H1 (cell line): ENCODE data around the gene REELD1. TPM values are rescaled to one million over a fixed set of nuclear protein-coding genes. Genes with fewer than 3 reads are reported as not detected.

Experiments used
- BCL11A ChIP-seq, 2 experiments: IDR thresholded peaks; one replicate each; pipeline ENCODE4 v1.6.1; 2011; ENCODE audit warnings: low read depth in 2 of 2, low read length in 2 of 2, mild to moderate bottlenecking in 2 of 2
- CBX8 ChIP-seq: fragments of 300-800, 300-1000 bp; sonication (generic); IDR thresholded peaks from 2 replicates; pipeline ENCODE4 v1.7.1; 2016; ENCODE audit warnings: low read depth, low read length, borderline replicate concordance
- CHD7 ChIP-seq: fragments of 300-600 bp; sonication (generic); IDR thresholded peaks from 2 replicates; pipeline ENCODE4 v1.7.1; 2012; ENCODE audit warnings: low read length, moderate library complexity, mild to moderate bottlenecking, inconsistent platforms; ENCODE audit not compliant: insufficient replicate concordance
- GTF2F1 ChIP-seq: IDR thresholded peaks from 2 replicates; pipeline ENCODE4 v1.6.1; 2012; ENCODE audit warnings: low read depth, low read length, improper control_type of control experiment, borderline replicate concordance
- HDAC6 ChIP-seq: IDR thresholded peaks from one replicate; pipeline ENCODE4 v1.7.1; 2012; ENCODE audit warnings: low read depth, mild to moderate bottlenecking, inconsistent platforms, low read length, moderate library complexity
- JUN ChIP-seq: IDR thresholded peaks from 2 replicates; pipeline ENCODE4 v1.6.1; 2011; ENCODE audit warnings: low read depth, mild to moderate bottlenecking, improper control_type of control experiment, low read length
- JUND ChIP-seq: IDR thresholded peaks from 2 replicates; pipeline ENCODE4 v1.6.1; 2011; ENCODE audit warnings: mild to moderate bottlenecking, improper control_type of control experiment, low read length
- POU5F1 ChIP-seq: IDR thresholded peaks from 2 replicates; pipeline ENCODE4 v1.6.1; 2011; ENCODE audit warnings: low read depth, mild to moderate bottlenecking, low read length, moderate library complexity
- RAD21 ChIP-seq, 2 experiments: IDR thresholded peaks in 1 of 2; conservative IDR thresholded peaks in 1 of 2; 2 replicates each; pipeline ENCODE4 v1.6.1; 2011; ENCODE audit warnings: low read depth in 2 of 2, low read length in 2 of 2, improper control_type of control experiment in 1 of 2, inconsistent platforms in 1 of 2, mild to moderate bottlenecking in 1 of 2, moderate library complexity in 1 of 2
- RXRA ChIP-seq: IDR thresholded peaks from 2 replicates; pipeline ENCODE4 v1.6.1; 2011; ENCODE audit warnings: low read depth, mild to moderate bottlenecking, low read length, moderate library complexity; ENCODE audit not compliant: insufficient read depth
- polyA plus RNA-seq, 7 experiments: library from polyadenylated mRNA; depleted of rRNA in 3 of 7; stranded (reverse) in 5 of 7; unstranded in 2 of 7; fragments of >200 nt in 5 of 7; fragments of 200-250 nt in 2 of 7; gene quantifications; 1 replicate in 5 of 7; 2 replicates in 1 of 7; 4 replicates in 1 of 7; pipeline versions ENCODE4 v1.2.1 to v1.2.3, GENCODE V29; 2011 to 2013; ENCODE audit warnings: missing spikeins in 2 of 7, mixed read lengths in 2 of 7
- total RNA-seq: library from RNA; stranded (reverse); fragmentation: NEBNext Ultra II Directional; extraction: Animal tissue kit (Norgen Biotek cat#: 25700); gene quantifications from 2 replicates; pipeline ENCODE4 v1.2.1, GENCODE V29; 2021

Gene REELD1
- total and polyA plus RNA-seq, 2 of the 8 experiments (the other 6 are each of a cell fraction or from before 2014, with no cell fraction given) = 0.03 TPM; not detected in 1

DNA sequence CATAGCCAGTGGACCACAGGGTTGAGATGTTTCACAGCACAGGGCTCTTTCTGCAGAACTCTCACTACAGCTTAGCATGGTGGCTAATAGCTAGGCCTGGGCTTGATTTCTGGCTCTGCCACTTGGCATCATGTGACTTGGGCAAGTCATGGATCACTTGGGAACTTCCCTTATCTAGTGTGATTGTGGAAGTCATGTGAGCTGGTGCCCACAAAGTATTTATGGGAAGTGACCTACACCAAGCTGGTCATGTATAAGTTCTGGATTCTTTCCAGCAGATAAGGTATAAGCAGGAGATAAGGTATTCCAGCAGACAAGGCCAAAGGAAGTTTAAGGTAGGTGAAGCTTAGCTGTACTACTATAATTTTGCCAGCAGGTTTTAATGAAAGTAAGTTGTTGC, 61.0 kb downstream of the REELD1 start (continued):
- no peak for TF ChIP-seq CHD7
- TF ChIP-seq CBX8 = no peak
- no peak for TF ChIP-seq JUND
- no peak for TF ChIP-seq RXRA
- no peak for TF ChIP-seq JUN
- TF ChIP-seq POU5F1 = no peak
- no peak for TF ChIP-seq HDAC6
- no peak for TF ChIP-seq GTF2F1
- no peak for TF ChIP-seq BCL11A (IDR thresholded peaks at IDR 0.05; ENCODE audit: low read depth in 2 of 2, low read length in 2 of 2)
- no peak for TF ChIP-seq RAD21 (IDR thresholded peaks at IDR 0.05 in 1 of 2, conservative IDR thresholded peaks at IDR 0.05 in 1 of 2; ENCODE audit: low read depth in 2 of 2, low read length in 2 of 2)
